BJ (cell line): ENCODE data around the gene VSIG8. TPM values are rescaled to one million over a fixed set of nuclear protein-coding genes. Genes with fewer than 3 reads are reported as not detected.

ENCODE experiments used
- CTCF ChIA-PET: fragments of 350-600 bp; formaldehyde crosslinking; extraction: SDS; loops from one replicate; lab custom pipeline; 2021; ENCODE audit warnings: antibody characterized with exemption, inconsistent platforms; lab: Yijun Ruan, JAX
- POLR2A ChIA-PET: fragments of 300-600 bp; sonication (Branson Sonifier 250); formaldehyde crosslinking; extraction: SDS; loops from one replicate; lab custom pipeline; 2021; ENCODE audit warnings: antibody characterized with exemption; lab: Charles Lee
- DNase-seq: peaks from one replicate; pipeline ENCODE4 v3.0.0-alpha.2; 2011; ENCODE audit warnings: low read depth
- H3K27me3 ChIP-seq: 2 replicates; pipeline ENCODE4 v1.6.0; 2011; ENCODE audit warnings: low read length; ENCODE audit not compliant: control insufficient read depth, insufficient read depth
- H3K36me3 ChIP-seq: 2 replicates; pipeline ENCODE4 v1.5.1; 2011; ENCODE audit warnings: low read length; ENCODE audit not compliant: control insufficient read depth, insufficient read depth
- H3K4me3 ChIP-seq: 2 replicates; pipeline ENCODE4 v1.5.1; 2011; ENCODE audit warnings: low read depth, mild to moderate bottlenecking, control low read depth, low read length
- polyA plus RNA-seq: library from polyadenylated mRNA; depleted of rRNA; stranded (reverse); fragments of >200 nt; gene quantifications from 2 replicates; pipeline ENCODE4 v1.2.3, GENCODE V29; 2011
- TF ChIP-seq, protein P1 (sequence below): IDR thresholded peaks from 2 replicates; pipeline ENCODE4 v1.5.1; 2011; ENCODE audit warnings: low read depth, mild to moderate bottlenecking, control low read depth, inconsistent platforms, low read length, moderate library complexity; ENCODE audit not compliant: insufficient read depth

VSIG8 gene
- polyA plus RNA-seq, 1 experiment = not detected

DNA sequence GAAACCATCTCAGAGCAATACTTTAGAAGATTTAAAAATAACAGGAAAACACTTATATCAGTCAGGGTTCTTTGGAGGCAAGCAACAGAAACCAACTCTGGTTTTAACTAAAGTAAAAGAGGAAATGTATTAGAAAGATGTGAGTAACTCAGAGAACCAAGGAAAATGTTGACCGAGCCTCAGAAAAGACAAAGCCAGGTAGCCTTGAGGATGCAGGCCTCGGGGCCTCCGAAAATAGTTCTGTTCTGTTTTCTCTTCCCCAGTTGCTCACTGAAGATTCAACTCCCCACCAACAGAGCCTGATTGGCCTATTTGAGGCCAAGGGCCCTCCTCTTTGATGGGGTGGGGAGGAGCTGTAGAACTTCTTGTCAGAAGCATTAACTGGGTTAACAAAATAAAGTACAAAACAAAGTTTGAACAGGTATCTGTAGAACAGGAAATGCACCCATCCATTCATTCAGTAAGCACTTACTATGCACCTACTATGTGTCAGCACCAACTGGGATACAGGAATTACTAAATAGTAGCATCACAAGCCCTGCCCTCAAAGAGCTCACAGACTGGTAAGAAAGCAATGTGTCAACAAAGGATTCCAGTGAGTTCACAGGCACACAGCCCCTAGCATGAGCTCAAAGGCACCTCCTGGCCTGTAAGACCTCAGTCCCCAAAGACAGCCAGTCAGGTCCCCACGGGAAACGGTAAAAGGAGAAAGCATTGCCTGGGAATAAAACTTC, 23.2 kb downstream of the VSIG8 start:
- DNase-seq = no peak
- POLR2A ChIA-PET = no interaction called here
- Histone ChIP-seq H3K4me3 (no peak overlapping the region), H3K36me3 (no peaks in the 10 kb centered on the region), H3K27me3 (no peaks in the 10 kb centered on the region)
- TF ChIP-seq, protein P1, sequence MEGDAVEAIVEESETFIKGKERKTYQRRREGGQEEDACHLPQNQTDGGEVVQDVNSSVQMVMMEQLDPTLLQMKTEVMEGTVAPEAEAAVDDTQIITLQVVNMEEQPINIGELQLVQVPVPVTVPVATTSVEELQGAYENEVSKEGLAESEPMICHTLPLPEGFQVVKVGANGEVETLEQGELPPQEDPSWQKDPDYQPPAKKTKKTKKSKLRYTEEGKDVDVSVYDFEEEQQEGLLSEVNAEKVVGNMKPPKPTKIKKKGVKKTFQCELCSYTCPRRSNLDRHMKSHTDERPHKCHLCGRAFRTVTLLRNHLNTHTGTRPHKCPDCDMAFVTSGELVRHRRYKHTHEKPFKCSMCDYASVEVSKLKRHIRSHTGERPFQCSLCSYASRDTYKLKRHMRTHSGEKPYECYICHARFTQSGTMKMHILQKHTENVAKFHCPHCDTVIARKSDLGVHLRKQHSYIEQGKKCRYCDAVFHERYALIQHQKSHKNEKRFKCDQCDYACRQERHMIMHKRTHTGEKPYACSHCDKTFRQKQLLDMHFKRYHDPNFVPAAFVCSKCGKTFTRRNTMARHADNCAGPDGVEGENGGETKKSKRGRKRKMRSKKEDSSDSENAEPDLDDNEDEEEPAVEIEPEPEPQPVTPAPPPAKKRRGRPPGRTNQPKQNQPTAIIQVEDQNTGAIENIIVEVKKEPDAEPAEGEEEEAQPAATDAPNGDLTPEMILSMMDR = no peak
- CTCF ChIA-PET = no interaction called here

DNA sequence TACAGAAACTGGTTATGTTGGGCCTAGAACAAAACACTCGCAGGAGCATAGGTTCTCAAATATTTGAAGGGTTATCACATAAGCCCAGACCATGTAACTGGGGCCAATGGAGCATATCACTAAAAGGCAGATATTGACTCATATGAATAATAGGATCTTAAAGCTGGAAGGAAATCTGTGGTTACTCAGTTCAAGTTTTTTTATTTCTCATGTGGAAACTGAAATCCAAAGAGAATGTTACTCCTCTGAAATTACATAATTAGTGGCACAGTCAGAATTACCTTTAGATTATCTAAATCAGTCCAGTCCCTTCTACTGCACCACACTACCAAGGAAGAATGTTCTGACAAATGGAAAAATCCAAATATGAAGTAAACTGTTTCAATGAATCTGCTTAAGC, 23.7 kb downstream of the VSIG8 start:
- TF ChIP-seq, protein P1 = no peak
- no peaks in the 10 kb centered on the region for H3K27me3 ChIP-seq
- no peaks in the 10 kb centered on the region for H3K36me3 ChIP-seq
- POLR2A ChIA-PET = no interaction called here
- H3K4me3 ChIP-seq = no peak overlapping the region
- no peak for DNase-seq
- CTCF ChIA-PET = no interaction called here

DNA sequence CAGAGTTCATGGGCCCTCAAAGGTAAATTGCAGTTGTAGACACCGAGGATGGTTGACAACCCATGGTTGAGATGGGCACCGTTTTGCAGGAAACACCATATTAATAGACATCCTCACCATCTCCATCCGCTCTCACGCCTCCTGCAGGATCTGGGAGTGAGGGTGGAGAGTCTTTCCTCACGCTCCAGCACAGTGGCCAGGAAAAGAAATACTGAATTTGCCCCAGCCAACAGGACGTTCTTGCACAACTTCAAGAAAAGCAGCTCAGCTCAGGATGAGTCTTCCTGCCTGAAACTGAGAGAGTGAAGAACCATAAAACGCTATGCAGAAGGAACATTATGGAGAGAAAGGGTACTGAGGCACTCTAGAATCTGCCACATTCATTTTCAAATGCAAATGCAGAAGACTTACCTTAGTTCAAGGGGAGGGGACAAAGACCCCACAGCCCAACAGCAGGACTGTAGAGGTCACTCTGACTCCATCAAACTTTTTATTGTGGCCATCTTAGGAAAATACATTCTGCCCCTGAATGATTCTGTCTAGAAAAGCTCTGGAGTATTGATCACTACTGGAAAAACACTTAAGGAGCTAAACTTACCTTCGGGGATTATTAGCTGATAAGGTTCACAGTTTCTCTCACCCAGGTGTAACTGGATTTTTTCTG, 26.5 kb downstream of the VSIG8 start:
- CTCF ChIA-PET = interaction anchor here (1.2 to 1.9 kb wide), 6 partner anchors 10 to 57 kb away, joined by 3 to 5 read pairs (median 4); no protein-coding TSS in a partner anchor

DNA sequence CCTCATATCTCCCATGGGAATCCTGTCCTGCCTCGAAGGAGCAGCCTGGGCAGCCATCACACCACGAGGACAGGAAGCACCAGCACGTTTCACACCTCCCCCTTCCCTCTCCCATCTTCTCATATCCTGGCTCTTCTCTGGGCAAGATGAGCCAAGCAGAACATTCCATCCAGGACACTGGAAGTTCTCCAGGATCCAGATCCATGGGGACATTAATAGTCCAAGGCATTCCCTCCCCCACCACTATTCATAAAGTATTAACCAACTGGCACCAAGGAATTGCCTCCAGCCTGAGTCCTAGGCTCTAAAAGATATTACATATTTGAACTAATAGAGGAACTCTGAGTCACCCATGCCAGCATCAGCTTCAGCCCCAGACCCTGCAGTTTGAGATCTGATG, 27.1 kb downstream of the VSIG8 start:
- ChIA-PET POLR2A (no interaction called here), CTCF (interaction anchor here (1.2 to 1.9 kb wide), 3 partner anchors 14 to 57 kb away, joined by 3 to 5 read pairs (median 3); no protein-coding TSS in a partner anchor)
- H3K27me3 ChIP-seq = no peaks in the 10 kb centered on the region
- TF ChIP-seq, protein P1 = no peak
- DNase-seq = no peak
- no peaks in the 10 kb centered on the region for H3K36me3 ChIP-seq
- H3K4me3 ChIP-seq = no peak overlapping the region

More for the DNA sequence above, 26.5 kb downstream of the VSIG8 start:
- POLR2A ChIA-PET = no interaction called here
- Histone ChIP-seq H3K36me3 (no peaks in the 10 kb centered on the region), H3K4me3 (no peak overlapping the region), H3K27me3 (no peaks in the 10 kb centered on the region)
- TF ChIP-seq, protein P1 = no peak
- DNase-seq = no peak

DNA sequence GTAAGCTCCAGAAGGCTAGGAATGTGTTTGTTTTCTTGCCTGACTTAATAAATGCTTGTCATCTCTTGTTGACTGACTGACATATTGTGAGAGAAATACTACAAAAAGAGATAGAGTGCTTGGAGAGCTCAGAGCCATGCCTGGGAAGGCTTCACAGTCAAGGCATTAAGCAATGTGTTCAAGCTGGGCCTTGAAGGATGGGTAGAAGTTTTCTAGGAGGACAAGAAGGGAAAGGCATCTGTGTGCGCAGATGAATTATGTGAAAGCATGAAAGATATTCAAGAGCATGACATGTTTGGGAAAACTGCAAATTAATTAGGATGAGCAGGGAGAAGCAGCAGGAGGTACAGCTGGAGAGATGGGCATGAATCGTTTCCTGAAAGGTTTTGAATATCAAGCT, 30.1 kb downstream of the VSIG8 start:
- CTCF ChIA-PET = interaction anchor here (1.1 to 2.2 kb wide), 7 partner anchors 9 to 175 kb away, joined by 3 to 17 read pairs (median 3); no protein-coding TSS in a partner anchor

More for the DNA sequence above, 30.1 kb downstream of the VSIG8 start:
- Histone ChIP-seq H3K27me3 (no peaks in the 10 kb centered on the region), H3K4me3 (no peak overlapping the region), H3K36me3 (no peaks in the 10 kb centered on the region)
- TF ChIP-seq, protein P1 = no peak
- no peak for DNase-seq
- POLR2A ChIA-PET = no interaction called here
